Measurements from ENCODE around the gene OGT. TPM values are rescaled to one million over a fixed set of nuclear protein-coding genes. Genes with fewer than 3 reads are reported as not detected.
"Not testable (repeated sequence)": the region's sequence is repeated elsewhere in the genome, so short reads cannot be mapped to it uniquely, and the experiment has no call there.

The OGT gene
- polyA plus RNA-seq, 2 of the 4 experiments (the other 2 are of a cell fraction), result 42.7 to 290 TPM

- POLR2A ChIA-PET, result no interaction called here
- H3K9me3 ChIP-seq, result no peaks in the 10 kb centered on the region
- DNase-seq (ENCODE audit: low read depth in 1 of 2, low spot score in 1 of 2), result no peak
- ATAC-seq, result no peak
- CTCF ChIA-PET, result no interaction called here
- no peak overlapping the region for H3K4me3 ChIP-seq
- 81% methylated on average over 3 of the region's 3 CpGs for WGBS (ENCODE audit: missing lambda C conversion rate)
- no peak overlapping the region for H3K27ac ChIP-seq
- H3K4me2 ChIP-seq, result no peak overlapping the region
- no peaks in the 10 kb centered on the region for H3K4me1 ChIP-seq
- no peak for TF ChIP-seq PBX3 (IDR thresholded peaks at IDR 0.05)
- TF ChIP-seq POLR2AphosphoS2 (conservative IDR thresholded peaks at IDR 0.05; ENCODE audit: low read length), result no peak
- no peak for TF ChIP-seq NFE2L2 (conservative IDR thresholded peaks at IDR 0.05; ENCODE audit: low read length)
- TF ChIP-seq RFX5 (IDR thresholded peaks at IDR 0.05), result no peak
- no peak for TF ChIP-seq SREBF2 (IDR thresholded peaks at IDR 0.05)
- no peak for TF ChIP-seq EP300 (IDR thresholded peaks at IDR 0.05)
- TF ChIP-seq JUNB (IDR thresholded peaks at IDR 0.05), result no peak
- no peak for TF ChIP-seq MAFK (IDR thresholded peaks at IDR 0.05; ENCODE audit: partially characterized antibody)
- no peak for TF ChIP-seq POLR2A (IDR thresholded peaks at IDR 0.05; ENCODE audit: low read length)
- no peak for TF ChIP-seq CHD4 (IDR thresholded peaks at IDR 0.05; ENCODE audit: borderline replicate concordance)
- TF ChIP-seq USF2 (IDR thresholded peaks at IDR 0.05), result no peak
- no peak for TF ChIP-seq RAD21 (conservative IDR thresholded peaks at IDR 0.05 in 1 of 2, IDR thresholded peaks at IDR 0.05 in 1 of 2)
- no peak for TF ChIP-seq NPAS2 (CRISPR knock-in tag; IDR thresholded peaks at IDR 0.05; ENCODE audit: borderline replicate concordance)
- no peak for TF ChIP-seq NR3C1 (IDR thresholded peaks at IDR 0.05)
- no peak for TF ChIP-seq RNF2 (IDR thresholded peaks at IDR 0.05; ENCODE audit: borderline replicate concordance, low read depth)
- no peak for TF ChIP-seq HOXB13 (CRISPR knock-in tag; IDR thresholded peaks at IDR 0.05; ENCODE audit: low read depth)
- TF ChIP-seq PHF8 (IDR thresholded peaks at IDR 0.05; ENCODE audit: borderline replicate concordance, low read depth), result no peak
- no peak for TF ChIP-seq MAX (IDR thresholded peaks at IDR 0.05)
- no peak for TF ChIP-seq EHF (CRISPR knock-in tag; IDR thresholded peaks at IDR 0.05)
- TF ChIP-seq CEBPB (IDR thresholded peaks at IDR 0.05), result no peak
- no peak for FAIRE-seq
These were observed 76.3 kb downstream of the OGT start for GRCh38 chrX:71609095-71609750.

GRCh38 chrX:71611736-71612135 is 78.8 kb downstream of the OGT start:
- H3K4me1 ChIP-seq; H3K9me3 ChIP-seq; ATAC-seq; CTCF ChIA-PET; POLR2A ChIA-PET; H3K27ac ChIP-seq; H3K4me2 ChIP-seq; FAIRE-seq; H3K4me3 ChIP-seq; DNase-seq (ENCODE audit: low read depth in 1 of 2, low spot score in 1 of 2): not testable (repeated sequence)
- 80% methylated on average over 9 of the region's 9 CpGs for WGBS (ENCODE audit: missing lambda C conversion rate)

- H3K4me1 ChIP-seq, result no peaks in the 10 kb centered on the region
- DNase-seq (ENCODE audit: low read depth in 1 of 2, low spot score in 1 of 2) (no peak), FAIRE-seq (no peak), ATAC-seq (no peak)
- TF ChIP-seq CTCF (IDR thresholded peaks at IDR 0.05) (no peak), ESRRA (IDR thresholded peaks at IDR 0.05; ENCODE audit: borderline replicate concordance, low read length) (no peak), ZNF302 (CRISPR knock-in tag; IDR thresholded peaks at IDR 0.05) (no peak), ZC3H11A (IDR thresholded peaks at IDR 0.05) (no peak), GATA3 (IDR thresholded peaks at IDR 0.05; ENCODE audit: borderline replicate concordance) (no peak), ZSCAN20 (CRISPR knock-in tag; IDR thresholded peaks at IDR 0.05) (no peak), USF2 (IDR thresholded peaks at IDR 0.05) (no peak), NPAS2 (CRISPR knock-in tag; IDR thresholded peaks at IDR 0.05; ENCODE audit: borderline replicate concordance) (no peak)
- ChIA-PET POLR2A (no interaction called here), CTCF (no interaction called here)
- no peak overlapping the region for H3K4me2 ChIP-seq
- H3K27ac ChIP-seq, result no peak overlapping the region
- 85% methylated on average over 8 of the region's 8 CpGs for WGBS (ENCODE audit: missing lambda C conversion rate)
- no peak overlapping the region for H3K4me3 ChIP-seq
- H3K9me3 ChIP-seq, result no peaks in the 10 kb centered on the region
These were observed 79.4 kb downstream of the OGT start for GRCh38 chrX:71612256-71612655.

Data from A549 (cell line).